Activated B cell treated with CpG ODN at 0.5 μM for 24 hours (primary cell): ENCODE data around the gene EBF3. TPM values are rescaled to one million over a fixed set of nuclear protein-coding genes. Genes with fewer than 3 reads are reported as not detected.
A peak's percentile ranks its signal among the peaks of the same experiment; 100 is the strongest.

Source experiments
- ATAC-seq: fragments of 200-7000 bp; cut with Tn5 transposase; one replicate; pipeline ENCODE4 v1.10.0; 2021; ENCODE audit warnings: low read depth, mild to moderate bottlenecking, moderate library complexity
- CTCF ChIA-PET: fragments of 350-600 bp; sonication (Branson Sonifier 250); formaldehyde crosslinking; loops from one replicate; lab custom pipeline; 2021; ENCODE audit warnings: antibody characterized with exemption; lab: Charles Lee
- POLR2A ChIA-PET: fragments of 350-600 bp; sonication (Branson Sonifier 250); formaldehyde crosslinking; loops from one replicate; lab custom pipeline; 2021; ENCODE audit warnings: antibody characterized with exemption; lab: Charles Lee
- DNase-seq: peaks from one replicate; pipeline ENCODE4 v3.0.0; 2022
- H3K27ac Mint-ChIP-seq: one replicate; pipeline ENCODE4 v1.8.0; 2020; ENCODE audit warnings: mixed read lengths
- H3K27me3 Mint-ChIP-seq: one replicate; pipeline ENCODE4 v1.8.0; 2021; ENCODE audit warnings: mixed read lengths
- H3K36me3 Mint-ChIP-seq: one replicate; pipeline ENCODE4 v1.8.0; 2021; ENCODE audit warnings: low read depth, mixed read lengths
- H3K4me1 Mint-ChIP-seq: one replicate; pipeline ENCODE4 v1.8.0; 2021; ENCODE audit warnings: mixed read lengths
- H3K4me3 Mint-ChIP-seq: one replicate; pipeline ENCODE4 v1.8.0; 2020; ENCODE audit warnings: mild to moderate bottlenecking, mixed read lengths
- H3K9me3 Mint-ChIP-seq: one replicate; pipeline ENCODE4 v1.8.0; 2020; ENCODE audit warnings: mixed read lengths
- intact Hi-C: fragments of 100-400 bp; cut with micrococcal nuclease; formaldehyde crosslinking; loops from one replicate; pipeline ENCODE4 v1.15.1; 2024
- total RNA-seq: library from RNA; stranded (reverse); gene quantifications from 2 replicates; pipeline ENCODE4 v1.2.3, GENCODE V29; 2022
- TF ChIP-seq, protein P1 (sequence below): fragments of 200-600 bp; IDR thresholded peaks from one replicate; pipeline ENCODE4 v1.8.0; 2022; ENCODE audit warnings: antibody characterized with exemption, mild to moderate bottlenecking

EBF3 gene
- total RNA-seq, 1 donor from 2014 or later, result not detected

DNA sequence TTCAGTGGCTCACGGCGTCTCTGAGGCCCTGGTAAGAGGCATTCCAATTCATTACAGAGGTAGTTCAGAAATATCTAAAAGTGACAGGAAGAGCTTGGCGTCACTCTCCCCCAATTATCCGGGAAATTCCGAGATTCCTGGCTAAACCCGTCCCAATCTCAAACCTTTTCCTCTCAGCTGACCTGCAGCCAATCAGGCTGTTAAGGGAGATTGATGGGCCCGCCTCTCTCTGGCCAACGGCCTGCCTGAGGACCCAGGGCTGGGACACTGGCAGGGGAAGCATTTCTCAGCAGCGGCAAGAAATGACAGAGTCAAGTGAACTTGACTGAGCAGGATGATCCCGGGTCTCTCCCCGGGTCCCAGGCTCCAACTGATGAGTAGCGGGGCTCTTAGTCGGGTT lies 72.3 kb downstream of the EBF3 start:
- H3K27ac Mint-ChIP-seq, result no peak overlapping the region
- H3K27me3 Mint-ChIP-seq, result peaks cover 6% of the 10 kb centered on the region
- CTCF ChIA-PET, result interaction anchor here (1.5 kb wide), 1 partner anchor 236 kb away, joined by 3 read pairs; no protein-coding TSS in a partner anchor
- no peak overlapping the region for H3K4me3 Mint-ChIP-seq
- POLR2A ChIA-PET, result no interaction called here
- TF ChIP-seq, protein P1, sequence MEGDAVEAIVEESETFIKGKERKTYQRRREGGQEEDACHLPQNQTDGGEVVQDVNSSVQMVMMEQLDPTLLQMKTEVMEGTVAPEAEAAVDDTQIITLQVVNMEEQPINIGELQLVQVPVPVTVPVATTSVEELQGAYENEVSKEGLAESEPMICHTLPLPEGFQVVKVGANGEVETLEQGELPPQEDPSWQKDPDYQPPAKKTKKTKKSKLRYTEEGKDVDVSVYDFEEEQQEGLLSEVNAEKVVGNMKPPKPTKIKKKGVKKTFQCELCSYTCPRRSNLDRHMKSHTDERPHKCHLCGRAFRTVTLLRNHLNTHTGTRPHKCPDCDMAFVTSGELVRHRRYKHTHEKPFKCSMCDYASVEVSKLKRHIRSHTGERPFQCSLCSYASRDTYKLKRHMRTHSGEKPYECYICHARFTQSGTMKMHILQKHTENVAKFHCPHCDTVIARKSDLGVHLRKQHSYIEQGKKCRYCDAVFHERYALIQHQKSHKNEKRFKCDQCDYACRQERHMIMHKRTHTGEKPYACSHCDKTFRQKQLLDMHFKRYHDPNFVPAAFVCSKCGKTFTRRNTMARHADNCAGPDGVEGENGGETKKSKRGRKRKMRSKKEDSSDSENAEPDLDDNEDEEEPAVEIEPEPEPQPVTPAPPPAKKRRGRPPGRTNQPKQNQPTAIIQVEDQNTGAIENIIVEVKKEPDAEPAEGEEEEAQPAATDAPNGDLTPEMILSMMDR, result no peak
- intact Hi-C loops, result no loop called here
- no peaks in the 10 kb centered on the region for H3K9me3 Mint-ChIP-seq
- no peak for DNase-seq
- H3K36me3 Mint-ChIP-seq, result no peaks in the 10 kb centered on the region
- no peaks in the 10 kb centered on the region for H3K4me1 Mint-ChIP-seq
- ATAC-seq, result no peak

DNA sequence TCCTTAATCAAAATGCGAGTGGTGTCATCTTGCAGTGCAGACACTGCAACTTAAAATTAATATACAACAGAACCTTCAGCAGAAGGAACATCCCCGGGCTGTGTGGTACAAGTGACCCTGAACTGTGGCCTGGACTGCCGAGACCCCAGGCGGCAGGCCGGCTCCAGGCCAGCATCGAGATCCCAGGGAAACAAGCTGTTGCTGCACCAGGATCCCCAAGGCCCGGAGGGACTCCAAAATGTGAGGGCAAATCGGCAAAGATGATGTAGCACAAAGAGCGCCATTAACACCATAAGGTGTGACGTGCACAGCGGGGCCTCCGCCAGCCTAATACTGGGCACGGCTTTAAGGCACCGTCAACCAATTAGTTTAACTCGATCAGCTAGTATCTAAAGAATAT lies 73.9 kb downstream of the EBF3 start:
- intact Hi-C loops, result no loop called here
- Mint-ChIP-seq H3K4me3 (no peak overlapping the region), H3K36me3 (no peaks in the 10 kb centered on the region), H3K4me1 (no peaks in the 10 kb centered on the region), H3K27me3 (peaks cover 8% of the 10 kb centered on the region), H3K9me3 (no peaks in the 10 kb centered on the region), H3K27ac (no peak overlapping the region)
- TF ChIP-seq, protein P1, result no peak
- ChIA-PET POLR2A (no interaction called here), CTCF (interaction anchor here (1.5 kb wide), 1 partner anchor 237 kb away, joined by 3 read pairs; no protein-coding TSS in a partner anchor)
- DNase-seq, result no peak
- ATAC-seq, result no peak

DNA sequence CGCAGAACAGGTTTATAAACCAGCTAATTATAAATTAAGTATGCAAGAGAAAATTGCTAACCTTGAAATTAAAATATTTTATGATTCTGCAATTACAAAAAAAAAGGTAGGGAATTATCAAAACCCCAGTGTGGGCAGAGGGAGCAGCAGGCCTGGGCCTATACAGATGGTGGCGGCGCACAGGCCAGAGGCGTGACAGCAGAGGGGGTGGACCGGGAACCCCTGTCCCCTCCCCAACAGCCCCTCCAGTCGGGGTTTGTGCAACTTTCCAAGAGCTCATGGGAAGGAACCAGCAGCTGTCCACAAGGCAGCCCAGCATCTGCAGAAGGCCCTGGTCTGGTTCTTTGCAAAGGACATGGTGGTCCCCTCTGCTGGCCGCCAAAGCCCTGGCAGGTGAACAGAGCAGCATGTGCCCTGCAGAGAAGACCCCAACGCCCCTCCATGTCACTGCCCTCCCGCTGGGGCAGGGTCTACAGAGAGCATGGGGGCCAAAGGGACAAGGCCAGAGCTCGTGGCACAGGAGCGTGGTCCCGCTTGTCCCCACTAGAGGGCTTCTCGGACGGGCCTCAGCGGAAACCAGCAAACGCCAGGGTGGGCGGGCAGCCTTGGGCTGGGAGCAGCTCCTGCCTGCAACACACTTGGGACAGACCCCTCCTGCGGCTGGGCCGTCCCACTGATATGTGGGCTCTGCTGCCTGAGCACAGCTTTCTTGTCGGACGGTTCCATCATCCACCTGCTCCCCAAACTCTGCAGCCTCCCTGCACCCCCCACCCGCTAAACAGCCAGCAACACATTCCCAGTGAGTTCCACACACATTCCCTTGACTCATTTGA lies 75.1 kb downstream of the EBF3 start:
- CTCF ChIA-PET, result interaction anchor here (1.0 to 1.5 kb wide), 4 partner anchors 221 to 273 kb away, joined by 3 to 6 read pairs (median 4); partner anchors contain the start of gene C10orf143
- TF ChIP-seq, protein P1, result no peak
- Mint-ChIP-seq H3K36me3 (no peaks in the 10 kb centered on the region), H3K27ac (no peak overlapping the region), H3K4me1 (no peaks in the 10 kb centered on the region), H3K27me3 (peaks cover 6% of the 10 kb centered on the region), H3K4me3 (no peak overlapping the region), H3K9me3 (no peaks in the 10 kb centered on the region)
- intact Hi-C loops, result loop anchor here (5.0 kb wide), 1 partner anchor 218 kb away; no protein-coding TSS in a partner anchor
- DNase-seq, result peak; percentile 21
- peak; percentile 42 for ATAC-seq
- POLR2A ChIA-PET, result no interaction called here

DNA sequence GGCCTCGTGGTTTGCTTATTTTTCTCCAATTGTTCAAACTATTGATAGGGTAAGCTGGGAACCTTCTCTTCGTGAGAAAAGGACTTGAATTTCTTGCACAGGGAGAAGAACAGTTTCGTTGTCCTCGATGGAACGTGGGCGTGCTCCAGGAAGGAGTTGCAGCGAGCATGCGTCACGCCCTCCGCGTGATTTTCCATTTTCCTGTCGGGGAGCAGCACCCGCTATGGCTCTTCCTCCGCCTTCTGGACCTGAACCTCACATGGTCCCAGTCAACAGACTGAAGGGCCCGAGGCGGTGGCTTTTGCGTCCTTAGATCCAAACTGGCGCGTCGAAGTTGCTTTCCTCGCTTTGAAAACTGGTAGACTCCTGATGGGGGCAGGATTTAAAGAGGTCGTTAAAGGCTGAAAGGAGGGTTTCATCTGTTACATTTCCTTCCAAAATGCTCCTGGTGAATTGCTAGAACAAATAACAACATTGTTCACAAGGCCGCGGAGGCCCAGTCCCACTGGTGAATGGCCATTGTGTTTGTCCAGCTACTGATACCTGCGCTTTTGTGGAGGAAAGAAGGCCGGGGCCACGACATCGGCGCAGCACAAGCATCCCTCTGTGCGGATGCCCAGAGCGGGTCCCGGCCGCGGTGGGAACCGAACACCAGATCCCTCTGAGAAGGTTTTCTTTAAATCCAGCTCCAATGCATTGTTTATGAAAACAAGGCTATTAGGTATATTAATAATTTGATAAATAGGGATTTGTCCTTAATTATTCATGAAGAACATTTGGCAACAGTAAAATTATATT lies 75.9 kb downstream of the EBF3 start:
- Mint-ChIP-seq H3K27me3 (peaks cover 6% of the 10 kb centered on the region), H3K4me1 (no peaks in the 10 kb centered on the region), H3K27ac (no peak overlapping the region), H3K4me3 (no peak overlapping the region), H3K36me3 (no peaks in the 10 kb centered on the region), H3K9me3 (no peaks in the 10 kb centered on the region)
- intact Hi-C loops, result loop anchor here (5.0 kb wide), 1 partner anchor 219 kb away; no protein-coding TSS in a partner anchor
- ATAC-seq (no peak), DNase-seq (no peak)
- POLR2A ChIA-PET, result no interaction called here
- TF ChIP-seq, protein P1, result no peak
- CTCF ChIA-PET, result interaction anchor here (1.1 to 1.5 kb wide), 3 partner anchors 222 to 274 kb away, joined by 3 to 4 read pairs (median 3); partner anchors contain the start of gene C10orf143
